Hypothalamus (tissue), 51 donors: ENCODE data around the gene SPG11.
"Not testable (repeated sequence)": the region's sequence is repeated elsewhere in the genome, so short reads cannot be mapped to it uniquely, and the experiment has no call there.

ENCODE experiments used
- DNase-seq, 51 donors: peaks; one replicate each; lab custom pipeline; 2025; lab: John Stamatoyannopoulos, UW

The SPG11 gene

GRCh38 chr15:44570361-44570760, 93.1 kb downstream of the SPG11 start:
- DNase-seq, result no peak

DNA sequence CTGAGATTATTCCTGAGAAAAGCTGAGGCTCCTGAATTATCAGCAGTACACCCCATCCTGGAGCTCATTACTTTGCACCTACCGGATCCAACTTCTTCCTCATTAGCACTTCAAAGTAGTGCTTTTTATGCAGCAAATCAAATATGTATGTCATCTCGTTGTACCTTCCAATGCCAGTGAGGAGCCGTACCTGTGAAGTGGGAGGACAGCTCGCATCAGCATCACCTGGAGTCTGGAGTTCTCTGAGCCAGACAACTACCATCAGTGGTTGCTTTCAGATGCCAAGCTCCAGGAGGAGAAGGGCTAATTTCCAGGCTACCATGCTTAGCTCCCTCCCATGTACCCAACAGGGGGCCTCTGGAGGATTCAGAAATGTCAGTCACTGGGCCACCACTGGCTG, 94.1 kb downstream of the SPG11 start:
- no peak for DNase-seq

DNA sequence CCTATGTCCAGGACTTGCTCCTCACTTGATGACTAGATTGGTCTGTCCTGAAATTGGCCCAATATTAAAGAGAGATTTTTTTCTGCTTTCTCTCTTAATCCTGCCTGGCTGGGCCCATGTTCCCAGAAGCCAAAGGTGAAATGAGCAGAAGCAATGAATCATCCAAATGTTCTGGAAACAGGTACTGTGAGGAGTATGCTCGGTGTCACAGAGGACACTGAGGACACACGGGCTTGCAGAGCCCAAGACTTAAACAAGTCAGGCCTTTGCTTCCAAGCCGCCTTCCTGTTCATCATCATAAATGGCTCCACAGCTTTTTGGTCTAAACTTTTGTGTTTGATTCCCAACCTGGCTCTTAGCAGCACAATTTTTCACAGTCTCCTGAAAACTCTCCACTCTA, 95.1 kb downstream of the SPG11 start:
- no peak for DNase-seq

GRCh38 chr15:44566155-44566540, 97.3 kb downstream of the SPG11 start:
- DNase-seq, result no peak

DNA sequence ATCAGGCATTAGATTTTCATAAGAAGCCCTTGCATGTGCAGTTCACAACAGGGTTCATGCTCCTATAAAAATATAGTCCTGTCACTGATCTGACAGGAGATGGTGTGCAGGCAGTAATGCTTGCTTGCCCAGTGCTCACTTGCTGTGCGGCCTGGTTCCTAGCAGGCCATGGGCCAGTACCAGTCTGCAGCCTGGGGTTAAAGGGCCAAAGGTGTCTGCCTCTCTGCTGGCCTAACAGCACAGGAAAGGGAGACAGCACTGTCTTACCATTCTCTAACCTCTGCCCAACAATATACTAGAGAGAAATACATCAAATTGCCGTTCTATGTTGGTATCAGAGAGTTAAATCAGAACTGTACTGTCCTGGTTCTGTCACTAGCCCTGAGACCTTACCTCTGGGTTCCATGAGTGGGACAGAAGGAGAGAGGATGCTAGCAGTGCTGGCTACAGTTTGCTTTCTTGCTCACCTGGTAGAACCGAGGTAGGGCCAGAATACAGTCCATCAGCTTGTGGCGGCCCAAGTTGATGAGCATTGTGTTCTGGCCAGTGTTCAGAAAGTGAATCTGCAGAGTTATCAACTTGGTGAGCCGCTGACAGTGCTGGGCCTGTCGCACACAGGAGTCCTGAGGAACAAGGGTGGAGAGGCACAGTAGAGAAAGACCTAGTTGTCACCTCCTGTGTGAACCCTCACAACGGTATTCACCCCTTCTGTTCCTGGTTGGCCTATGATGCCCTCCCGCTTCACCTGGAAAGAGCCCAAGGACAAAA, 97.9 kb downstream of the SPG11 start:
- no peak for DNase-seq

- DNase-seq, result not testable (repeated sequence)
Measured at GRCh38 chr15:44560926-44561325, 102.5 kb downstream of the SPG11 start.

DNA sequence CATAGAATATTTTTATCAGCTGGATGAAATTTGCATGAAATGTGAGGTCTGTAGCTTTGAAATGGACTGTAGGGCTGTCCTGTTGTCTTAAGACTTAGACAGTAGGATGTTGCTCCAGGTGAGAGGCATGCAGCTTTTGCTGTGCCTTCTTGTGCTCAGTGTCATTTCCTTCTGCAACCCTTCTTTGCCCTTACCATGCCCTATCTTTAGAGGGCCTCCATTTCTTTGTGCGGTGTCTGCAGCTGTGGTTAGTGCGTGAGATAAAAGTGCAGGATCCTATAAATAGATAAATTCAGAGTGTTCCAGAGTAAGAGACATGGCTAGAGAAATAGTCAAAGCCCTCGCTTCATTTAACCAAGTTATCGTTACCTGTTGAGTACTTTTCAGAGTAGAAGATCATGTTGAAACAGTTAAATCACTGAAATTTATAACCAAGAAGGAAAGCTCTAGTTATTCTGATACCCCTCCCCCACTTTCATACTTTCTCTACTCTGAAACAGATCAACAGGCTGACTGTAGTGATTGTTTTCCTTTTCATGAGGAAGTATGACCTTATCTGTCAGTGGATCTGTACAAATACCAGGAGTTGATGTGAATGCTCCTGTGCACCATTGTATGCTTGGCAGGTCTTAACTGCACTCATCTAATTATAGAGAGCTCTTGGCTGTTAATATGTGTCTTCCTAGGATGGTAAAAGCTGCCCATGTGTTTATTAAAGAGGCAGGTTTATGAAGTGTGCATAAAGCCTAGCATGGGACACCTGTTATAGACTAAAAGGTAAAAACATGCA, 108.3 kb downstream of the SPG11 start:
- DNase-seq, result no peak

GRCh38 chr15:44550734-44551133, 112.7 kb downstream of the SPG11 start:
- DNase-seq, result no peak

DNA sequence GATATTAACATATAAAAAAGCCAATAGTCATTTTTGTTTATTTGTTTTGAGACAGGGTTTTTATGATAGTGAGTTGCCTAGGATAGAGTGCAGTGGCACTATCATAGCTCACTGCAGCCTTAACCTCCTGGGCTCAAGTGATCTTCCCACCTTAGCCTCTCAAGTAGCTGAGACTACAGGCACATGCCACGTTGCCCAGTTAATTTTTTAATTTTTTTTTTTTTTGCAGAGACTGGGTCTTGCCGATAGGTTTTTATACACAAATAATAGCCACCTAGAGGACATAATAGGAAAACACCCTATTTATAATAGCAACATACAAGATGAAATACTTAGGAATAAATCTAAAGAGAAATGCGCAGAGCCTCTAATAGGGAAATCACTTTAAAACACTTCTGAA, 113.2 kb downstream of the SPG11 start:
- DNase-seq, result no peak

DNA sequence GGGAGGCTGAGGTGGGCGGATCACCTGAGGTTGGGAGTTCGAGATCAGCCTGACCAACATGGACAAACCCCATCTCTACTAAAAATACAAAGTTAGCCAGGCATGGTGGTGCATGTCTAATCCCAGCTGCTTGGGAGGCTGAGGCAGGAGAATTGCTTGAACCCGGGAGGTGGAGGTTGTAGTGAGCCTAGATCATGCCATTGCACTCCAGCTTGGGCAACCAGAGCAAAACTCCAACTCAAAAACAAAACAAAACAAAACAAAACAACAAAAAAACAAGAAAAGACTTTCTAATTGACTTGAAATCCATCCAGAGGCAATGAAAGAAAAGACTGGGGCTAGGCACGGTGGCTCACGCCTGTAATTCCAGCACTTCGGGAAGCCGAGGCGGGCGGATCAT, 114.3 kb downstream of the SPG11 start:
- DNase-seq, result not testable (repeated sequence)

DNA sequence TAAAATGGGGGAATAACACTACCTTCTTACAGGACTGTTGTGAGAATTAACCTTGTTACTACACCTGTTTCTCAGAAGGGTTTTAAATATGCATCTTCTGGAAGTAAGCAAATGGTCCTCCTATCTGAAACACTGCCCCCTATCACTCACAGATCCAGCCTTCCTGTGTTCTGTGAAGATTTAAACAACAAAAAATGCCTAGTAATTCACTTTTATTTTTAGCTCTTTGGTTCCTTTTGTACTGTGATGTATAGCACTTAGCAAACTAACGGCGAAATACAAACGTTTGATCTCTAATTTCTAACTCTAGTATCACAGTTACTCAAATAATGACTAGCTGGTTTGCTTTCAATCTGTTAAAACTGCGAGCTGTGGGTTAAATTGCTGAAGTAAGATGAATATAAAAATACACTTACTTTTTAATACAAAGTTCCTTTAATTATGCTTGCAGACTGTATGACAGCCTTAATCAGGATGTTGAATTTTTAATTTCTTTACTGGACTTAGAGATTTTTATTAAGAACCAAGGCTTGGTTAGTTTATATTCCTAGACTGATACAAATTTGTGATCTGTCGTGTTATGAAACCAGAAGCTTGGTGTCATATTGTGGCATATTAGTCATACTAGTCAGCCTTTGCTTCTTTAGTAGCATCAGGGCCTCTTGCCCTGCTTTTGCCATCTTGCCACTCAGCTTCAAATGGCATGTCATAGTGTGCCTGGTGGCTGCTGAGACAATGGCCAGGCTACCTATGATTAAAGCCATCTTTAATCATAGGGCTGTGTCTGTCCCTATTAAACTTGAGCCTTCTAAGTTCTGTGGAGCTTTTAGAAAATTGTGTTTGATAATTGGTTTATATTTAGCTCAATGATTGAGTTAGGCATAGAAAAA, 117.3 kb downstream of the SPG11 start:
- DNase-seq, result no peak

- DNase-seq, result not testable (repeated sequence)
Measured at GRCh38 chr15:44544745-44545144, 118.7 kb downstream of the SPG11 start.

DNA sequence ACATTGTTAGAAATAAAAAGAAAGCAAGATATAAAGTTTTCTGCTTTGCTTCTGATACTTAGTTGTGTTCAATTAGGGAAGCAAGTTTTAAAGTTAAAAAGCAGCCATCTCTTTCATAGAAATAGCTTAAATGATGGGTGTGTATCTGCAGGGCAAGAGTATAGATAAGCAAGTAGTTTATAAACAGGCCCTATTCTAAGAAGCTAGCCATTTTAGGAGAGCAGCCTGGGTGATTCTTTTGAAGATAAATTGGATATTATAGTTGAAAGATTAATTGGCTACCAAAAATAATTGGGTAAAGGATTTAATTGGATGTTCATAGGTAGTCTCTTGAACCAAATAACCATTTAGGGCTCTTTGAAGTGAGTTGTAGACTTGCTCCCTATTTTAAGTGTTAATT, 120.9 kb downstream of the SPG11 start:
- no peak for DNase-seq

- DNase-seq, result no peak
Measured at GRCh38 chr15:44541282-44541958, 122.0 kb downstream of the SPG11 start.

DNA sequence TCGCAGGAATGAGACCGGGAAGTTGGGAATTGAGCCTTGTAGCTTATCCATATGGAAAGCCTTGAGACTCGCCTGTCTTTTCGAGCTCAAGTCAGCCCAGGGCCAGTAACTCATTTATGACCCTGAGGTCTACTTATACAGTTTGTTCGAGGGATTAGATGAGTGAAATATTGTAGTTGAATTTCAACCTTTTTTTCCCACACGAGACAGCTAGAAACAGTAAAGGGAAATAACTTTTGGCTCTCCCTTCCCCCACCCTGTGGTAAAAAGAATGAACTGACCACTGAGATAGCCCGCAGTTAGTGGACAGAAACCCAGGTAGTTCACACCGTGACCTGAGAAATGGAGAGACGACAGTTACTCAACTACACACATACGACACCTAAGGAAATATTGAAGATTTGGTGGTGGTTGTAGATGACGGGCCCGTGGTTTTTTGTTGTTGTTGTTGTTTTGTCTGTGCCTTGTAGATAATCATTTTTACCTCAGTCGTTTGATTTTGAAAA, 125.7 kb downstream of the SPG11 start:
- DNase-seq, result no peak

- DNase-seq, result peak in 44 of 51 donors; percentile 46 to 95 (median 92)
Measured at GRCh38 chr15:44536962-44537734, 126.3 kb downstream of the SPG11 start, which contains the start of gene EIF3J. TSS of gene EIF3J (plus strand) at chr15:44537147. CDS start at chr15:44537195, 48 bp downstream.

GRCh38 chr15:44536302-44536961, 127.0 kb downstream of the SPG11 start:
- peak in 48 of 51 donors; percentile 37 to 95 (median 90) for DNase-seq

DNA sequence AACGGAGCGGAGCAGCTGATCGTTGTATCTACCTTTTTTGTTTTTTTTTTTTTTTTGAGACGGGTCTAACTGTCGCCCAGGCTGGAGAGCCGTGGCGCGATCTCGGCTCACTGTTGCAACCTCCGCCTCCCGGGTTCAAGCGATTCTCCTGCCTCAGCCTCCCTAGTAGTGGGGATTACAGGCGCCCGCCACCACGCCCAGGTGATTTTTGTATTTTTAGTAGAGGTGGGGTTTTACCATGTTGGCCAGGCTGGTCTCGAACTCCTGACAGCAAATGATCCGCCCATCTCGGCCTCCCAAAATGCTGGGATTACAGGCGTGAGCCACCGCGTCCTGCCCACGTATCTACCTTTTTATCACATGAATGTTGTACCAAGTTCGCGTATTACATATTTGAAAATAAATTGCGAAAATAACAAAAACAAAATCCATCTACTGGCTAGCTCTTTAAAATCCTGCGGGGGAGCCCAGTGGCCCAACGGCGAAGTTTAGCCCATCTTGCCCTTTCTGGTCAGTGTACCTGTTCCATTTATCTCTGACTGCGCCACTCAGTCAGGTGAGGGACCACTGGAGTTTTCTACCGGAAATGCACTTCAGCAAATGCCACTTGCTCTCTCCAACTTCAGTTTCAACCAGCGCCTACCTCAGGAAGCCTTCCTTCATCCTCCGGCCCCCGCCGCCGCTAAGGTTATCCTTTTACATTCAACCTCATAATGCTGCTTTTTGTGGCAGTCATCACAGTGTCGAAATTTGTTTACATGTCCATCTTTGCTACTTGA, 127.8 kb downstream of the SPG11 start:
- peak in 11 of 51 donors; percentile 8 to 67 (median 31) for DNase-seq
